CD4-positive, alpha-beta T cell treated with Interleukin-15 for 4 hours (primary cell): Measurements from ENCODE around the gene TMEM79.
A peak's percentile ranks its signal among the peaks of the same experiment; 100 is the strongest.

Experiments used
- DNase-seq: peaks from one replicate; pipeline ENCODE4 v3.0.0-alpha.2; 2020; ENCODE audit warnings: low spot score

Gene TMEM79

GRCh38 chr1:156262461-156263287 lies 21.5 kb upstream of the TMEM79 start:
- no peak for DNase-seq

GRCh38 chr1:156263288-156263655 lies 20.9 kb upstream of the TMEM79 start:
- no peak for DNase-seq

GRCh38 chr1:156266051-156266450 lies 18.1 kb upstream of the TMEM79 start:
- no peak for DNase-seq

- DNase-seq: no peak
Observed at GRCh38 chr1:156268336-156268735, 15.8 kb upstream of the TMEM79 start.

GRCh38 chr1:156270314-156270713 lies 13.8 kb upstream of the TMEM79 start:
- no peak for DNase-seq

- no peak for DNase-seq
Observed at GRCh38 chr1:156276532-156276931, 7.6 kb upstream of the TMEM79 start.

GRCh38 chr1:156276966-156277381 lies 7.2 kb upstream of the TMEM79 start:
- DNase-seq: no peak

- no peak for DNase-seq
Observed at GRCh38 chr1:156279837-156280236, 4.3 kb upstream of the TMEM79 start.

GRCh38 chr1:156281281-156281680 lies 2.8 kb upstream of the TMEM79 start:
- peak; percentile 13 for DNase-seq

GRCh38 chr1:156281693-156282478 lies 2.2 kb upstream of the TMEM79 start:
- DNase-seq: no peak

GRCh38 chr1:156282479-156283222 lies 1.5 kb upstream of the TMEM79 start, which contains the start of gene SMG5:
TSS of gene SMG5 (minus strand) at chr1:156282825. CDS start at chr1:156282680, 145 bp downstream.
- DNase-seq: peak; percentile 98

GRCh38 chr1:156283521-156283920 lies 604 bp upstream of the TMEM79 start:
- no peak for DNase-seq

GRCh38 chr1:156284757-156285156 lies 632 bp downstream of the TMEM79 start:
- DNase-seq: no peak

- no peak for DNase-seq
Observed at GRCh38 chr1:156285437-156285836, 1.3 kb downstream of the TMEM79 start.

- DNase-seq: no peak
Observed at GRCh38 chr1:156286061-156286460, 1.9 kb downstream of the TMEM79 start.

GRCh38 chr1:156289857-156290256 lies 5.7 kb downstream of the TMEM79 start:
- DNase-seq: no peak

- peak; percentile 10 for DNase-seq
Observed at GRCh38 chr1:156291226-156292061, 7.3 kb downstream of the TMEM79 start.

GRCh38 chr1:156293098-156293434 lies 8.9 kb downstream of the TMEM79 start:
- no peak for DNase-seq

GRCh38 chr1:156293895-156294294 lies 9.8 kb downstream of the TMEM79 start:
- no peak for DNase-seq

- DNase-seq: peak; percentile 53
Observed at GRCh38 chr1:156295391-156295947, 11.3 kb downstream of the TMEM79 start, which contains the start of gene GLMP. TSS of gene GLMP (minus strand) at chr1:156295679. CDS start at chr1:156295645, 34 bp downstream.

- DNase-seq: no peak
Observed at GRCh38 chr1:156298852-156299357, 14.8 kb downstream of the TMEM79 start, which contains the start of gene VHLL. TSS of gene VHLL (minus strand) at chr1:156299307. CDS start at chr1:156299189, 118 bp downstream.
